Kidney epithelial cell (primary cell): ENCODE data around the gene RICTOR. TPM values are rescaled to one million over a fixed set of nuclear protein-coding genes. Genes with fewer than 3 reads are reported as not detected.
A peak's percentile ranks its signal among the peaks of the same experiment; 100 is the strongest.

Source experiments
- DNase-seq: peaks from one replicate; pipeline ENCODE4 v3.0.0-alpha.2; 2010; ENCODE audit warnings: low read depth
- H3K27me3 ChIP-seq: 2 replicates; pipeline ENCODE4 v1.6.0; 2011; ENCODE audit warnings: low read length; ENCODE audit not compliant: control insufficient read depth, insufficient read depth
- H3K36me3 ChIP-seq: 2 replicates; pipeline ENCODE4 v1.5.1; 2011; ENCODE audit warnings: low read length; ENCODE audit not compliant: control insufficient read depth, insufficient read depth
- H3K4me3 ChIP-seq: 2 replicates; pipeline ENCODE4 v1.5.1; 2011; ENCODE audit warnings: low read depth, mild to moderate bottlenecking, control low read depth, low read length
- CTCF ChIP-seq: IDR thresholded peaks from 2 replicates; pipeline ENCODE4 v1.5.1; 2011; ENCODE audit warnings: mild to moderate bottlenecking, moderate library complexity, low read length, control low read depth, inconsistent platforms; ENCODE audit not compliant: insufficient read depth, poor library complexity, severe bottlenecking
- total RNA-seq: library from RNA; depleted of rRNA; stranded (reverse); fragments of >200 nt; gene quantifications from 2 replicates; pipeline ENCODE4 v1.2.3, GENCODE V29; 2015

Gene RICTOR
- total RNA-seq, 1 donor from 2014 or later: 19.9 TPM

GRCh38 chr5:39102684-39103155 lies 28.5 kb upstream of the RICTOR start:
- no peak for TF ChIP-seq CTCF
- no peak for DNase-seq
- Histone ChIP-seq H3K27me3 (no peaks in the 10 kb centered on the region), H3K36me3 (no peaks in the 10 kb centered on the region), H3K4me3 (no peak overlapping the region)

- Histone ChIP-seq H3K36me3 (no peaks in the 10 kb centered on the region), H3K4me3 (no peak overlapping the region), H3K27me3 (no peaks in the 10 kb centered on the region)
- TF ChIP-seq CTCF: no peak
- peak; percentile 77 for DNase-seq
Observed at GRCh38 chr5:39100851-39101396, 26.7 kb upstream of the RICTOR start.

GRCh38 chr5:39100301-39100850 lies 26.2 kb upstream of the RICTOR start:
- no peak for DNase-seq

GRCh38 chr5:39099831-39100230 lies 25.6 kb upstream of the RICTOR start:
- H3K27me3 ChIP-seq: no peaks in the 10 kb centered on the region
- no peak for TF ChIP-seq CTCF
- H3K4me3 ChIP-seq: no peak overlapping the region
- no peaks in the 10 kb centered on the region for H3K36me3 ChIP-seq
- DNase-seq: no peak

More at GRCh38 chr5:39100301-39100850, 26.2 kb upstream of the RICTOR start:
- no peak for TF ChIP-seq CTCF
- no peak overlapping the region for H3K4me3 ChIP-seq
- H3K27me3 ChIP-seq: no peaks in the 10 kb centered on the region
- H3K36me3 ChIP-seq: no peaks in the 10 kb centered on the region

GRCh38 chr5:39093352-39093751 lies 19.2 kb upstream of the RICTOR start:
- Histone ChIP-seq H3K4me3 (no peak overlapping the region), H3K36me3 (no peaks in the 10 kb centered on the region), H3K27me3 (no peaks in the 10 kb centered on the region)
- no peak for DNase-seq
- TF ChIP-seq CTCF: no peak
